GM18499 (cell line): ENCODE results near the gene MOB3B.

Source experiments
- ATAC-seq: cut with Tn5 transposase; IDR thresholded peaks from one replicate; pipeline ENCODE4 v1.9.1; 2021; ENCODE audit warnings: moderate number of reproducible peaks; ENCODE audit not compliant: insufficient read depth, unreplicated experiment

MOB3B gene

DNA sequence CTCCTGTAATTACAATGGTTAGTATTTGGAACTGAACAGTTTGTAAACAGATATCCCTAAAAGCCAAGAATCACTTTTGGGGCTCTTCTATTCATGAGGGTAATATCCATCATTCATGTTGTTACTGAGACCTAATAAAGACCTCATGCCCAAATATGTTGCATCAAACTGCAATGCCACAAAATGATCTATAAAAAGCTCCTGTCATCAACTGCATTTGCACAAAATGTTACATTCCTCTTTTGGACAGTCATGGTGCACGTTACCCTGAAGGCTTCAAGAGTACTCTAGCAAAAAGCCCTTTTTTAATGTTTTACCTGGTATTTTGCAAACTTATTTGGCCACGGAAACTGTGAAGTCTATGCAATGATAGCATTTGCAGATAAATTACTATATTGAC is 218.4 kb downstream of the MOB3B start:
- no peak for ATAC-seq

DNA sequence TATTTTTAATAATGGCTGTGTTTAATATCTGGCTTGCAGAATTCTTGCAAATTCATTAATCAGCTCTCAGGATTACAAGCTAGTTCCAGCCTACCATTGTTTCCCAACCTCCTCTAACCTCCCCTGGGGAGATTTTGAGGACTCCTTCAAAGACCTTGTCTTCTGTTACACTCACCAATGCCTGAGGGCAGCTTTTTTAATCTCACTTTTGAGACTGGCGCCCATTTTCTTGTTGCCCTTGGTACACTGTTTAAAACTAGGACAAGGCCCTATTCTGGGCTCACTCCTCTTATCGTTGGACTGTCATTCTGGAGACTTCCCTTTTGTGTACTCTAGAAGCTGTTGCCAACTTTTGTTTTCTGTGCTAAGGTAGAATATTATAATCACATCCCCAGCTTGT is 219.0 kb downstream of the MOB3B start:
- no peak for ATAC-seq

GRCh38 chr9:27308691-27309390 is 220.8 kb downstream of the MOB3B start:
- no peak for ATAC-seq

DNA sequence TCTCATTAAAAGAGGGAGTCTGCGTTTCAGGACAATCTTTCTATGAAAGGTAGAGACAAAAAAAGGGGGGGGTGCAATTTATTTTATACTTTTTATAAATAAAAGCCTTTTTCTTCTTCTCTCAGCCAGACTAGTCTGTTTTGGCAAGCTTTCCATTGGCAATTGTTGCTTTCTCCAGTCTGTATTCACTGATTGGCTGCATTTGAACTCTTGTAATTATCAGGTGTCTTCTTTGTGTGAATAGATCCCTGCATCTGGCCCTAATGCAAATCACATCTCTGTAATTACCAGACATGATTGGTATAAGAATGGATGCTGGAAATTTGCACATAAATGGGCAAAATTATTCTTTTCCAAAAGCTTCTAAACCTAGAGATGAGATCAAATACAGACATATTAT is 225.1 kb downstream of the MOB3B start:
- ATAC-seq = no peak

DNA sequence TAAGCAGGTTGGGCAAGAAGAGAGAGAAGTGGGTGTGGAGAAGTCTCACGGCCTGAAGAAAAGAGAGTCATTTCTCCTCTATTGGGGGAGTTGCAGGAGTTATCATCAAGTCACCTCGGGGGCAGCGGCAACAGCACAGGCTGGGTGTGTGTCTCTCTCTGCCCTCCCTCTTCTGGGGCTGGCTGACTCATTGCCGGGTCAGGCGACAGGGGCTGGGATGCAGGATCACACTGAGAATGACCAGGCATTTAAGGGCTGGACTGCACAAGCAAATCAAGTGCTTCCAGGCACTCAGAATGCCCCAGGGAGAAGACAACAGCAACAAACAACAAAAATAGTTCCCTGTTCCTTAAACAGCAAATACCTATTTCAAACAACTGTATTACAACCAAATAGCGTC is 226.4 kb downstream of the MOB3B start:
- no peak for ATAC-seq

GRCh38 chr9:27297050-27297449 is 232.6 kb downstream of the MOB3B start, which contains the start of gene EQTN:
TSS of gene EQTN (minus strand) at chr9:27297150. CDS start at chr9:27297055, 95 bp downstream.
- ATAC-seq = no peak

GRCh38 chr9:27293996-27294395 is 235.6 kb downstream of the MOB3B start:
- ATAC-seq = no peak

DNA sequence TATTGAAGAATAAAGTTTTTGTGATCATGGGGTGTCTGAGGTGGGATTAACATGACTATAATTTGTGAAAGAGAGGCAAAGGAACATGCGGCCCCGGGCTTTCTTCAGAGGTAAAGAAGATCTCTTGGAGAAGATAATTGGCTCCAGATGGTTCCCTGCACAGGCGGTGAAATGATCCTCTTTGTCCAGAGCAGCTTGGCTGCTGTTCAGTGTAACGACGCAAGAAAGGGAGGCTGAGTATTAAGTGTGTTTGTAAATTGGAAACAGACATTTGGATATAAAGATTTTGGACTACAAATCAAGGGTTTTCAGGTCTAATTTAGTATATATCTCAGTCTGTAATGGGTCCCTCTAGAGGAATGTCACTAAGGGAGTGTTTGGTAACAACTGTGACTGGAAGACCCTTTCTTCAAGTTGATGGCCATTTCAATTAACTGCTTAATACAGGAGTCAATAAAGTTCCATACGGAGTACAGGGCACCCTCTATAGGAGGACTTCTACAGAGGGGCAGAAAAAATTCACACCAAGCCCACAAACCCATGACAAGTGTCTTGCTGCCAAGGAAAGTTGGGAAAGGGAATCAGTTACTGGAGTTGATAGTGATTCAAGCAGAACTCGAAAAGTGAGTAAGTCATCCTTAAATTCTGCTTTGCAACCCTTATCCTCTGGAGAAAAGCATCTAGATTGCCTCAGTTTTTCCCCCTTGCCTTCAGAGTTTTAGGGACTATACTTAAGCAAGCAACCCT is 236.8 kb downstream of the MOB3B start:
- no peak for ATAC-seq

GRCh38 chr9:27291292-27291691 is 238.3 kb downstream of the MOB3B start:
- ATAC-seq = no peak

DNA sequence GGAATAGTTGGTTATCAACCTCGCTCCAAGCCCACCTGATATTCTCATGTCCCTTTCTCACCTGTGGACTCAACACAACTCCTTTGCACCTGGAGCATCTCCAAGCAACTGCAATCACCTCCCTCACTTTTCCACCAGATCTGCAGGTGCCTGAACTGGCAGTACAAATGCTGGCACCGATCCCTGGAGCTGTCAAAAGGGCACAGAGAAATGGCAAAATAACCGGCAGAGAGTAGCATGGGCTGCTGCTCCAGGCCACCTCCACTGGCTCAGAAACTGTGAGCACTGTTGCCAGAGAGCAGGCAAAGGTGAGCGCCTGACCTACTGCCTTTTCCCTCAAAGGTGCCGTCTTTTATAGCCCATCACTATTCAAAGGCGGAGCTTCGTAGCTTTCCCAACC is 247.3 kb downstream of the MOB3B start:
- ATAC-seq = no peak

DNA sequence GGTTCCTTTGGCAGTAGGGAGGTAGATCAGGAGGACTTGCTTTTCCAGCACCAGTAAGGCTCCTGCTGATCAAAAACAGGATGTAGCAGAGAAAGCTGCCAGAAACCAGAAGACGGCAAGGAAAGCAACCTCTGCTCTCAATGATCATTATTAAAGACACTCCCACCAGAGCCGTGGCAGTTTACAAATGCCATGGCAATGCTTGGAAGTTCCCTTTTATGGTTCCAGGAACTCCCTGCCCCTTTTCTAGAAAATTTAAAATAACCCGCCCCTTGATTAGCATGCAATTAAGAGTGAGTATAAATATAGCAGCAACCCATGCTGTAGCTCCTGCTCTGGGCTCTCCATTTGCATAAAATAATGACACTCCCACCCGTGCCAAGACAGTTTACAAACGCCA is 248.8 kb downstream of the MOB3B start:
- no peak for ATAC-seq

GRCh38 chr9:27280249-27280648 is 249.4 kb downstream of the MOB3B start:
- no peak for ATAC-seq

- ATAC-seq = no peak
These were observed 250.0 kb downstream of the MOB3B start for GRCh38 chr9:27279611-27280010.

DNA sequence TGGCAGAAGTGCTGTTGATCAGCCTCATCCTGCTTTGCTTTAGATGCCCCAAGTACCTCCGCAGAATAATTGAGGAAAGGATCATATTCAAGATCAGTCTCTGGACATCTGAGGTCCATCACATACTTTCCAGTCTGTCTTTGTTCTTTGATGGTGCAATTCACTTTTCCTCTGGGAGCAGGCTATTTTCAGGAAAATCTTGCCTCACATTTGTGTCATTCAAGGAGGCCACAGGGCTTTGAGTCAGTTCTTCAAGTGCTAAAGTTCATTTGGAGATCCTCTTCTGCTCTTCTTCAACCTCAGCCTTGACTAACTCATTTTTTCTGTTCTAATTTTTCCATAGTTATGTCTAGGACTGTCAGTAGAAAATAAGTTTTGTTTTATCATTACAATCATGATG is 251.2 kb downstream of the MOB3B start:
- ATAC-seq = no peak

- ATAC-seq = no peak
These were observed 253.2 kb downstream of the MOB3B start for GRCh38 chr9:27276193-27277030.
